HEK293 (cell line): ENCODE data around the gene FSIP1.

Experiments
- CTCF ChIP-seq: fragments of 450-650 bp; formaldehyde crosslinking; IDR thresholded peaks from 2 replicates; pipeline ENCODE4 v1.5.1; 2016; ENCODE audit warnings: missing biosample characterization, missing genetic modification characterization
- ZNF23 ChIP-seq: fragments of 450-650 bp; formaldehyde crosslinking; IDR thresholded peaks from 2 replicates; pipeline ENCODE4 v1.5.1; 2016; ENCODE audit warnings: missing biosample characterization, missing genetic modification characterization, borderline replicate concordance
- ZNF510 ChIP-seq: fragments of 450-650 bp; formaldehyde crosslinking; IDR thresholded peaks from 2 replicates; pipeline ENCODE4 v1.5.1; 2018; ENCODE audit warnings: mild to moderate bottlenecking, missing genetic modification characterization, missing biosample characterization; ENCODE audit not compliant: insufficient replicate concordance
- ZNF571 ChIP-seq: fragments of 450-650 bp; formaldehyde crosslinking; IDR thresholded peaks from 2 replicates; pipeline ENCODE4 v1.5.0; 2017; ENCODE audit warnings: missing biosample characterization, missing genetic modification characterization

- no peak for TF ChIP-seq ZNF571
- TF ChIP-seq CTCF (tag by site-specific recombination) = no peak
- TF ChIP-seq ZNF510 (tag by site-specific recombination) = no peak
- no peak for TF ChIP-seq ZNF23 (tag by site-specific recombination)
These were observed 101.8 kb downstream of the FSIP1 start for GRCh38 chr15:39680868-39681267.
